Uterus (tissue), 2 donors: ENCODE results near the gene CREB3L2.

Source experiments
- POLR2A ChIP-seq, 2 donors: fragments of 450-650 bp; IDR thresholded peaks; one replicate each; pipeline ENCODE4 v1.6.1; 2016; ENCODE audit warnings: antibody characterized with exemption in 2 of 2, mild to moderate bottlenecking in 1 of 2, moderate library complexity in 1 of 2
- TF ChIP-seq, protein P1 (sequence below), 4 experiments: fragments of 200-600 bp in 2 of 4; fragments of 450-650 bp in 2 of 4; sonication (generic) in 2 of 4; IDR thresholded peaks; one replicate each; pipeline ENCODE4 v1.5.1; 2016 to 2019; ENCODE audit warnings: antibody characterized with exemption in 4 of 4, mild to moderate bottlenecking in 2 of 4, moderate library complexity in 1 of 4

GRCh38 chr7:137976232-137976631 is 25.7 kb downstream of the CREB3L2 start:
- TF ChIP-seq, protein P1, sequence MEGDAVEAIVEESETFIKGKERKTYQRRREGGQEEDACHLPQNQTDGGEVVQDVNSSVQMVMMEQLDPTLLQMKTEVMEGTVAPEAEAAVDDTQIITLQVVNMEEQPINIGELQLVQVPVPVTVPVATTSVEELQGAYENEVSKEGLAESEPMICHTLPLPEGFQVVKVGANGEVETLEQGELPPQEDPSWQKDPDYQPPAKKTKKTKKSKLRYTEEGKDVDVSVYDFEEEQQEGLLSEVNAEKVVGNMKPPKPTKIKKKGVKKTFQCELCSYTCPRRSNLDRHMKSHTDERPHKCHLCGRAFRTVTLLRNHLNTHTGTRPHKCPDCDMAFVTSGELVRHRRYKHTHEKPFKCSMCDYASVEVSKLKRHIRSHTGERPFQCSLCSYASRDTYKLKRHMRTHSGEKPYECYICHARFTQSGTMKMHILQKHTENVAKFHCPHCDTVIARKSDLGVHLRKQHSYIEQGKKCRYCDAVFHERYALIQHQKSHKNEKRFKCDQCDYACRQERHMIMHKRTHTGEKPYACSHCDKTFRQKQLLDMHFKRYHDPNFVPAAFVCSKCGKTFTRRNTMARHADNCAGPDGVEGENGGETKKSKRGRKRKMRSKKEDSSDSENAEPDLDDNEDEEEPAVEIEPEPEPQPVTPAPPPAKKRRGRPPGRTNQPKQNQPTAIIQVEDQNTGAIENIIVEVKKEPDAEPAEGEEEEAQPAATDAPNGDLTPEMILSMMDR (IDR thresholded peaks at IDR 0.05): no peak
- no peak for TF ChIP-seq POLR2A (IDR thresholded peaks at IDR 0.05)
